K562 (cell line): ENCODE results near the gene P2RX2. TPM values are rescaled to one million over a fixed set of nuclear protein-coding genes. Genes with fewer than 3 reads are reported as not detected.

ENCODE experiments used
- ATAC-seq: fragments of 200-7000 bp; cut with Tn5 transposase; 3 replicates; pipeline ENCODE4 v1.9.1; 2020; ENCODE audit warnings: moderate library complexity
- BruUV-seq: library from RNA; stranded (reverse); fragments of 400-500 nt; replicated peaks from 2 replicates; lab custom pipeline; 2021; lab: Mats Ljungman, UMichigan
- CTCF ChIA-PET: fragments of 300-600 bp; formaldehyde crosslinking; extraction: SDS; loops from one replicate; lab custom pipeline; 2021; ENCODE audit warnings: low intra/inter-chr PET ratio; lab: Yijun Ruan, JAX
- POLR2A ChIA-PET: fragments of 300-600, 350-650 bp; sonication (Branson Sonifier 250); formaldehyde crosslinking; extraction: SDS; loops from one replicate; lab custom pipeline; 2021; ENCODE audit warnings: antibody characterized with exemption, inconsistent platforms; lab: Yijun Ruan, JAX
- DNase-seq, 4 experiments: peaks; one replicate each; pipeline versions ENCODE4 v3.0.0 to v3.0.0-alpha.2; 2011 to 2018; ENCODE audit warnings: low spot score in 3 of 4, mixed read lengths in 3 of 4; ENCODE audit errors: extremely low read depth in 1 of 4
- FAIRE-seq: peaks from 2 replicates; lab custom pipeline; 2011; peaks lifted over from hg19 to GRCh38; lab: Jason Lieb, UNC
- H2AFZ ChIP-seq: 2 replicates; pipeline ENCODE4 v1.6.0; 2011; ENCODE audit warnings: low read depth, low read length, control low read depth, inconsistent platforms
- H3K27ac ChIP-seq: fragments of 200-600 bp; 3 replicates; pipeline ENCODE4 v1.8.0; 2011; ENCODE audit warnings: low read depth, mild to moderate bottlenecking, control low read depth, inconsistent platforms, low read length, moderate library complexity, mixed read lengths; ENCODE audit errors: extremely low read depth
- H3K27me3 ChIP-seq, 2 experiments: fragments of 300-600 bp in 1 of 2; 2 replicates in 1 of 2; 3 replicates in 1 of 2; pipeline versions ENCODE4 v1.6.0 to v1.8.0; 2011; ENCODE audit warnings: inconsistent platforms in 2 of 2, low read length in 2 of 2, mild to moderate bottlenecking in 1 of 2, mixed read lengths in 1 of 2, moderate library complexity in 1 of 2; ENCODE audit not compliant: control insufficient read depth in 2 of 2, insufficient read depth in 2 of 2
- H3K36me3 ChIP-seq: fragments of 300-600 bp; 3 replicates; pipeline ENCODE4 v1.8.0; 2011; ENCODE audit warnings: mild to moderate bottlenecking, low read length, inconsistent platforms; ENCODE audit not compliant: control insufficient read depth, insufficient read depth
- H3K4me1 ChIP-seq, 2 experiments: fragments of 200-600 bp in 1 of 2; replicated peaks in 1 of 2; 2 replicates in 1 of 2; 3 replicates in 1 of 2; pipeline versions ENCODE4 v1.5.1 to v1.8.0; 2011; ENCODE audit warnings: inconsistent platforms in 2 of 2, low read length in 2 of 2, mild to moderate bottlenecking in 1 of 2, mixed read lengths in 1 of 2, moderate library complexity in 1 of 2; ENCODE audit not compliant: control insufficient read depth in 2 of 2, insufficient read depth in 2 of 2
- H3K4me2 ChIP-seq: 2 replicates; pipeline ENCODE4 v1.6.1; 2011; ENCODE audit warnings: low read length, control low read depth, inconsistent platforms, mixed read lengths; ENCODE audit not compliant: insufficient read depth
- H3K4me3 ChIP-seq: fragments of 200-600 bp; sonication (generic), shearing (Covaris generic); 2 replicates; pipeline ENCODE4 v1.5.1; 2016; ENCODE audit warnings: control low read depth, inconsistent platforms
- H3K79me2 ChIP-seq: fragments of 200-600 bp; 3 replicates; pipeline ENCODE4 v1.8.0; 2011; ENCODE audit warnings: low read length, inconsistent platforms; ENCODE audit not compliant: control insufficient read depth, insufficient read depth
- H3K9ac ChIP-seq, 2 experiments: 2 replicates each; pipeline versions ENCODE4 v1.6.0 to v1.6.1; 2011; ENCODE audit warnings: low read depth in 2 of 2, low read length in 2 of 2, control low read depth in 1 of 2, inconsistent platforms in 1 of 2, mild to moderate bottlenecking in 1 of 2, mixed read lengths in 1 of 2; ENCODE audit not compliant: insufficient read depth in 1 of 2
- H3K9me1 ChIP-seq: one replicate; pipeline ENCODE4 v1.6.0; 2011; ENCODE audit warnings: inconsistent platforms, mild to moderate bottlenecking, low read length, moderate library complexity; ENCODE audit not compliant: control insufficient read depth, insufficient read depth
- H3K9me3 ChIP-seq: replicated peaks from 2 replicates; pipeline ENCODE4 v1.5.1; 2011; ENCODE audit warnings: low read depth, low read length, inconsistent platforms; ENCODE audit not compliant: control insufficient read depth, insufficient read depth
- H4K20me1 ChIP-seq: replicated peaks from 2 replicates; pipeline ENCODE4 v1.6.1; 2011; ENCODE audit warnings: low read length, inconsistent platforms, mixed read lengths; ENCODE audit not compliant: control insufficient read depth, insufficient read depth
- ARID2 ChIP-seq: fragments of 450-650 bp; IDR thresholded peaks from 2 replicates; pipeline ENCODE4 v1.6.1; 2017; ENCODE audit warnings: antibody characterized with exemption, mild to moderate bottlenecking
- CC2D1A ChIP-seq: fragments of 450-650 bp; IDR thresholded peaks from 2 replicates; pipeline ENCODE4 v1.6.1; 2017; ENCODE audit warnings: mild to moderate bottlenecking
- GABPB1 ChIP-seq: sonication (generic); formaldehyde crosslinking; IDR thresholded peaks from 2 replicates; pipeline ENCODE4 v1.8.0; 2022; ENCODE audit warnings: mild to moderate bottlenecking, missing genetic modification reagents
- GTF2A2 ChIP-seq: IDR thresholded peaks from 2 replicates; pipeline ENCODE4 v1.6.1; 2016; ENCODE audit warnings: mild to moderate bottlenecking, missing genetic modification characterization, missing compliant biosample characterization
- HEY1 ChIP-seq: fragments of 250-450 bp; sonication (Bioruptor Pico); IDR thresholded peaks from 2 replicates; pipeline ENCODE4 v1.5.0; 2020; ENCODE audit warnings: mild to moderate bottlenecking, moderate library complexity, borderline replicate concordance
- KDM2B ChIP-seq: fragments of 250-450 bp; sonication (Bioruptor Pico); IDR thresholded peaks from 2 replicates; pipeline ENCODE4 v1.8.0; 2021; ENCODE audit warnings: mild to moderate bottlenecking, moderate library complexity
- MCM2 ChIP-seq: fragments of 450-650 bp; IDR thresholded peaks from 2 replicates; pipeline ENCODE4 v1.6.1; 2017; ENCODE audit warnings: low read depth, mild to moderate bottlenecking
- MTA2 ChIP-seq: fragments of 450-650 bp; IDR thresholded peaks from 2 replicates; pipeline ENCODE4 v1.6.1; 2016; ENCODE audit warnings: low read depth
- NCOR1 ChIP-seq: fragments of 450-650 bp; IDR thresholded peaks from 2 replicates; pipeline ENCODE4 v1.6.1; 2016; ENCODE audit warnings: mild to moderate bottlenecking, moderate library complexity
- SAFB2 ChIP-seq: fragments of 200-400 bp; formaldehyde crosslinking; IDR thresholded peaks from 2 replicates; pipeline ENCODE4 v1.6.1; 2018; ENCODE audit warnings: borderline replicate concordance, low read length, low read depth, moderate library complexity; ENCODE audit not compliant: severe bottlenecking
- TOE1 ChIP-seq, 2 experiments: fragments of 450-650 bp in 1 of 2; sonication (generic) in 1 of 2; formaldehyde crosslinking in 1 of 2; IDR thresholded peaks; 2 replicates each; pipeline versions ENCODE4 v1.7.1 to v1.8.0; 2016 to 2022; ENCODE audit warnings: borderline replicate concordance in 2 of 2, mild to moderate bottlenecking in 2 of 2, antibody characterized with exemption in 1 of 2, inconsistent platforms in 1 of 2, low read depth in 1 of 2, missing genetic modification reagents in 1 of 2, moderate library complexity in 1 of 2
- WHSC1 ChIP-seq: IDR thresholded peaks from one replicate; pipeline ENCODE4 v1.6.1; 2012; ENCODE audit warnings: low read length, control low read depth, inconsistent platforms
- ZNF347 ChIP-seq: fragments of 450-650 bp; formaldehyde crosslinking; IDR thresholded peaks from 2 replicates; pipeline ENCODE4 v1.4.0; 2020; ENCODE audit warnings: low read depth, mild to moderate bottlenecking, moderate library complexity
- WGBS: fragments of 100-300 bp; shearing (Covaris generic); methylation state at CpG from one replicate; pipeline ENCODE4 v1.1.6; 2016; ENCODE audit warnings: low coverage, mixed read lengths; ENCODE audit not compliant: insufficient coverage; ENCODE audit errors: missing lambda C conversion rate; 5-methylcytosine and 5-hydroxymethylcytosine counted together
- in situ Hi-C: fragments of 300-500 bp; cut with MboI; formaldehyde crosslinking; loops from 4 replicates; pipeline ENCODE4 v1.15.0; 2018; ENCODE audit warnings: inconsistent platforms, mixed read lengths
- intact Hi-C: fragments of 100-400 bp; cut with micrococcal nuclease; formaldehyde crosslinking; loops from 2 replicates; pipeline ENCODE4 v1.14.2; 2022
- polyA plus RNA-seq, 8 experiments: library from polyadenylated mRNA; depleted of rRNA in 4 of 8; stranded (reverse) in 5 of 8; unstranded in 3 of 8; fragments of >200 nt; fragmentation: Nextera tagmentation in 2 of 8; fragmentation: Illumina TruSeq in 1 of 8; extraction: Ambion mirVana in 2 of 8; extraction: Trizol in 1 of 8; gene quantifications; 2 replicates each; pipeline versions ENCODE4 v1.2.1 to v1.2.3, GENCODE V29; 2011 to 2014; ENCODE audit warnings: inconsistent platforms in 1 of 8, missing spikeins in 1 of 8
- total RNA-seq, 7 experiments: library from RNA; depleted of rRNA in 6 of 7; stranded (reverse); fragments of >200 nt in 6 of 7; fragmentation: Illumina TruSeq in 2 of 7; extraction: Trizol in 2 of 7; gene quantifications; 2 replicates each; pipeline versions ENCODE4 v1.2.1 to v1.2.3, GENCODE V29; 2011 to 2021; ENCODE audit warnings: low replicate concordance in 1 of 7
- TF ChIP-seq, protein P1 (sequence below), 2 experiments: IDR thresholded peaks; 2 replicates each; pipeline ENCODE4 v1.6.1; 2012; ENCODE audit warnings: improper control_type of control experiment in 2 of 2, low read depth in 2 of 2, low read length in 2 of 2, borderline replicate concordance in 1 of 2
- TF ChIP-seq, protein P2 (sequence below): fragments of 450-650 bp; formaldehyde crosslinking; IDR thresholded peaks from 2 replicates; pipeline ENCODE4 v1.4.0; 2020; ENCODE audit warnings: mild to moderate bottlenecking, moderate library complexity
- TF ChIP-seq, protein P3 (sequence below): IDR thresholded peaks from 2 replicates; pipeline ENCODE4 v1.6.1; 2012; ENCODE audit warnings: low read depth, low read length, improper control_type of control experiment, borderline replicate concordance

P2RX2 gene
- total and polyA plus RNA-seq, 9 of the 15 experiments (the other 6 are each of a cell fraction or from before 2014, with no cell fraction given) = not detected

DNA sequence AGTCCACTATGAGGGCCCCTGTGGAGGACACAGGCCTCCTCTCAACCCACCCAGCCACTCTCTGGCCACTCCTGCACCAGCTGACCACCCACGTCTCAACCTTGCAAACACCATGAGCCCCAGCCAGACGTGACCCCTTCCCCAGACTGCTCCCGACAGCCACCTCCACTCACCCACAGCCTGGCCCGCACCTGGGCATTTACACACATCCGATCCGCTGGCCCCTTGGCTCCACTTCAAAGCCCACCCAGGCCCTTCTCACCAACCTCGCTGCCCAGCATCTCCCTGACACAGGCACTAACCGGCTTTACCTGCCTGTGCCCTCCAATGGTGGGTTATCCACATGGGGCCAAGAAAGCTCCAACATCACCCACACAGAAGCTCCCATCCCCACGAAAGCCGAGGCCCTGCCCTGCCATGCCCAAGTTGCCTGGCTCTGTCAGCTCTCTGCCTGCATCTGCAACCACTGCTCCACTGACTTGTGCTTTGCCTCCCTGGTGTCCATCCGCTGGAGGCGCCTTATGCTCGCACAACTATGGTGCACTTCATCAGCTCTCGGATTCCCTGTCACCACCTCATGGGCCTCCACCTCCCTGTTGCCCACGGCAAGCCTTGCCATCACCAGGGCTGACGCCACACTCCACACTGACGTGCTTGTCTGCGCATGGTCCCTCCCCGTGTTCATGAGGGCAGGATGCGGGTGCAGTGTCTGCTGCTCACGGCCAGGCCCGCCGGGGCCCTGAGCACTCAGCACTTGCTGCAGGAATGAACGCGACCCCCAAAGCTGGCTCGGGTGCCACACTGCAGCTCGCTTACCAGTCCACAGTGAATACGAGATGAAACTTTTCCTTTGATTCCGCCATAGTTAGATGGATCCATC is 16.7 kb downstream of the P2RX2 start:
- Histone ChIP-seq H2AFZ (no peak overlapping the region), H4K20me1 (peaks cover 6% of the 10 kb centered on the region; the same call in 1 of the 2 replicates), H3K4me1 (0 out of 5 replicates have a peak, but pooled peaks cover 0 to 3% of the 10 kb centered on the region in 2 experiments), H3K27ac (no peak overlapping the region), H3K9ac (no peak overlapping the region), H3K9me3 (no peaks in the 10 kb centered on the region), H3K36me3 (peaks cover 98% of the 10 kb centered on the region), H3K27me3 (no peaks in the 10 kb centered on the region), H3K4me3 (no peak overlapping the region), H3K9me1 (peaks cover 3% of the 10 kb centered on the region), H3K79me2 (no peaks in the 10 kb centered on the region; the same call in 2 of the 3 replicates), H3K4me2 (no peak overlapping the region)
- WGBS = 92% methylated on average over 19 of the region's 29 CpGs
- in situ Hi-C loops (no loop called here), intact Hi-C loops (no loop called here)
- DNase-seq (no peak), ATAC-seq (no peak), FAIRE-seq (no peak)
- BruUV-seq = no TSS peak
- CTCF ChIA-PET = no interaction called here
- POLR2A ChIA-PET = interaction anchor here (0.6 to 1.0 kb wide), 2 partner anchors 10 to 118 kb away, joined by 3 read pairs; no protein-coding TSS in a partner anchor
- no peak for TF ChIP-seq MCM2
- TF ChIP-seq, protein P1, sequence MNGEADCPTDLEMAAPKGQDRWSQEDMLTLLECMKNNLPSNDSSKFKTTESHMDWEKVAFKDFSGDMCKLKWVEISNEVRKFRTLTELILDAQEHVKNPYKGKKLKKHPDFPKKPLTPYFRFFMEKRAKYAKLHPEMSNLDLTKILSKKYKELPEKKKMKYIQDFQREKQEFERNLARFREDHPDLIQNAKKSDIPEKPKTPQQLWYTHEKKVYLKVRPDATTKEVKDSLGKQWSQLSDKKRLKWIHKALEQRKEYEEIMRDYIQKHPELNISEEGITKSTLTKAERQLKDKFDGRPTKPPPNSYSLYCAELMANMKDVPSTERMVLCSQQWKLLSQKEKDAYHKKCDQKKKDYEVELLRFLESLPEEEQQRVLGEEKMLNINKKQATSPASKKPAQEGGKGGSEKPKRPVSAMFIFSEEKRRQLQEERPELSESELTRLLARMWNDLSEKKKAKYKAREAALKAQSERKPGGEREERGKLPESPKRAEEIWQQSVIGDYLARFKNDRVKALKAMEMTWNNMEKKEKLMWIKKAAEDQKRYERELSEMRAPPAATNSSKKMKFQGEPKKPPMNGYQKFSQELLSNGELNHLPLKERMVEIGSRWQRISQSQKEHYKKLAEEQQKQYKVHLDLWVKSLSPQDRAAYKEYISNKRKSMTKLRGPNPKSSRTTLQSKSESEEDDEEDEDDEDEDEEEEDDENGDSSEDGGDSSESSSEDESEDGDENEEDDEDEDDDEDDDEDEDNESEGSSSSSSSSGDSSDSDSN (IDR thresholded peaks at IDR 0.05; ENCODE audit: borderline replicate concordance in 1 of 2, low read depth in 2 of 2, low read length in 2 of 2) = no peak
- no peak for TF ChIP-seq ZNF347 (CRISPR knock-in tag)
- TF ChIP-seq GABPB1 (CRISPR knock-in tag) = no peak
- no peak for TF ChIP-seq CC2D1A
- no peak for TF ChIP-seq KDM2B
- TF ChIP-seq, protein P2, sequence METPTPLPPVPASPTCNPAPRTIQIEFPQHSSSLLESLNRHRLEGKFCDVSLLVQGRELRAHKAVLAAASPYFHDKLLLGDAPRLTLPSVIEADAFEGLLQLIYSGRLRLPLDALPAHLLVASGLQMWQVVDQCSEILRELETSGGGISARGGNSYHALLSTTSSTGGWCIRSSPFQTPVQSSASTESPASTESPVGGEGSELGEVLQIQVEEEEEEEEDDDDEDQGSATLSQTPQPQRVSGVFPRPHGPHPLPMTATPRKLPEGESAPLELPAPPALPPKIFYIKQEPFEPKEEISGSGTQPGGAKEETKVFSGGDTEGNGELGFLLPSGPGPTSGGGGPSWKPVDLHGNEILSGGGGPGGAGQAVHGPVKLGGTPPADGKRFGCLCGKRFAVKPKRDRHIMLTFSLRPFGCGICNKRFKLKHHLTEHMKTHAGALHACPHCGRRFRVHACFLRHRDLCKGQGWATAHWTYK = no peak
- TF ChIP-seq ARID2 = no peak
- TF ChIP-seq, protein P3, sequence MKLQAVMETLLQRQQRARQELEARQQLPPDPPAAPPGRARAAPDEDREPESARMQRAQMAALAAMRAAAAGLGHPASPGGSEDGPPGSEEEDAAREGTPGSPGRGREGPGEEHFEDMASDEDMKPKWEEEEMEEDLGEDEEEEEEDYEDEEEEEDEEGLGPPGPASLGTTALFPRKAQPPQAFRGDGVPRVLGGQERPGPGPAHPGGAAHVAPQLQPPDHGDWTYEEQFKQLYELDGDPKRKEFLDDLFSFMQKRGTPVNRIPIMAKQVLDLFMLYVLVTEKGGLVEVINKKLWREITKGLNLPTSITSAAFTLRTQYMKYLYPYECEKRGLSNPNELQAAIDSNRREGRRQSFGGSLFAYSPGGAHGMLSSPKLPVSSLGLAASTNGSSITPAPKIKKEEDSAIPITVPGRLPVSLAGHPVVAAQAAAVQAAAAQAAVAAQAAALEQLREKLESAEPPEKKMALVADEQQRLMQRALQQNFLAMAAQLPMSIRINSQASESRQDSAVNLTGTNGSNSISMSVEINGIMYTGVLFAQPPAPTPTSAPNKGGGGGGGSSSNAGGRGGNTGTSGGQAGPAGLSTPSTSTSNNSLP = no peak
- no peak for TF ChIP-seq NCOR1
- no peak for TF ChIP-seq GTF2A2 (tag)
- TF ChIP-seq MTA2 = no peak
- no peak for TF ChIP-seq TOE1 (IDR thresholded peaks at IDR 0.05; ENCODE audit: borderline replicate concordance)
- TF ChIP-seq TOE1 (CRISPR knock-in tag; IDR thresholded peaks at IDR 0.05; ENCODE audit: borderline replicate concordance, low read depth) = no peak
- no peak for TF ChIP-seq SAFB2
- TF ChIP-seq WHSC1 = no peak
- TF ChIP-seq HEY1 (CRISPR knock-in tag) = no peak
